Thoracic aorta (tissue), 2 donors: Measurements from ENCODE around the gene APOBEC3A. TPM values are rescaled to one million over a fixed set of nuclear protein-coding genes. Genes with fewer than 3 reads are reported as not detected.
"Not testable (repeated sequence)": the region's sequence is repeated elsewhere in the genome, so short reads cannot be mapped to it uniquely, and the experiment has no call there.

ENCODE experiments used
- ATAC-seq: fragments of 150-250 bp; one replicate; pipeline ENCODE4 v1.8.0; 2017; ENCODE audit warnings: low read depth; ENCODE audit not compliant: insufficient number of reproducible peaks, low FRiP score
- DNase-seq: peaks from one replicate; pipeline ENCODE4 v3.0.0-alpha.2; 2020; ENCODE audit warnings: low spot score
- H3K27ac ChIP-seq, 2 donors: fragments of 200-600 bp; sonication (generic); 1 replicate in 1 of 2; 2 replicates in 1 of 2; pipeline ENCODE4 v1.5.1; 2016; ENCODE audit warnings: mild to moderate bottlenecking in 2 of 2, moderate library complexity in 2 of 2
- H3K27me3 ChIP-seq: fragments of 200-600 bp; sonication (generic); replicated peaks from 2 replicates; pipeline ENCODE4 v1.6.0; 2016; ENCODE audit warnings: mild to moderate bottlenecking; ENCODE audit not compliant: insufficient read depth
- H3K36me3 ChIP-seq: fragments of 200-600 bp; sonication (generic); one replicate; pipeline ENCODE4 v1.5.1; 2016
- H3K4me1 ChIP-seq, 2 donors: fragments of 200-600 bp; sonication (generic); 1 replicate in 1 of 2; 2 replicates in 1 of 2; pipeline versions ENCODE4 v1.5.1 to v1.6.0; 2016; ENCODE audit warnings: low read depth in 2 of 2, mild to moderate bottlenecking in 1 of 2; ENCODE audit not compliant: control insufficient read depth in 1 of 2
- H3K4me3 ChIP-seq: fragments of 200-600 bp; sonication (generic); 2 replicates; pipeline ENCODE4 v1.5.1; 2016; ENCODE audit warnings: mild to moderate bottlenecking
- H3K9me3 ChIP-seq: fragments of 200-600 bp; sonication (generic); 2 replicates; pipeline ENCODE4 v1.5.1; 2016
- CTCF ChIP-seq: fragments of 200-600 bp; sonication (generic); IDR thresholded peaks from one replicate; pipeline ENCODE4 v1.5.1; 2019; ENCODE audit warnings: antibody characterized with exemption
- total RNA-seq, 2 donors: library from RNA; depleted of rRNA; stranded (reverse); fragments of >200 nt; gene quantifications; one replicate each; pipeline versions ENCODE4 v1.1.0 to v1.2.3, GENCODE V29; 2016

Gene APOBEC3A
- total RNA-seq, 2 donors from 2014 or later: 0.41 to 5.1 TPM

DNA sequence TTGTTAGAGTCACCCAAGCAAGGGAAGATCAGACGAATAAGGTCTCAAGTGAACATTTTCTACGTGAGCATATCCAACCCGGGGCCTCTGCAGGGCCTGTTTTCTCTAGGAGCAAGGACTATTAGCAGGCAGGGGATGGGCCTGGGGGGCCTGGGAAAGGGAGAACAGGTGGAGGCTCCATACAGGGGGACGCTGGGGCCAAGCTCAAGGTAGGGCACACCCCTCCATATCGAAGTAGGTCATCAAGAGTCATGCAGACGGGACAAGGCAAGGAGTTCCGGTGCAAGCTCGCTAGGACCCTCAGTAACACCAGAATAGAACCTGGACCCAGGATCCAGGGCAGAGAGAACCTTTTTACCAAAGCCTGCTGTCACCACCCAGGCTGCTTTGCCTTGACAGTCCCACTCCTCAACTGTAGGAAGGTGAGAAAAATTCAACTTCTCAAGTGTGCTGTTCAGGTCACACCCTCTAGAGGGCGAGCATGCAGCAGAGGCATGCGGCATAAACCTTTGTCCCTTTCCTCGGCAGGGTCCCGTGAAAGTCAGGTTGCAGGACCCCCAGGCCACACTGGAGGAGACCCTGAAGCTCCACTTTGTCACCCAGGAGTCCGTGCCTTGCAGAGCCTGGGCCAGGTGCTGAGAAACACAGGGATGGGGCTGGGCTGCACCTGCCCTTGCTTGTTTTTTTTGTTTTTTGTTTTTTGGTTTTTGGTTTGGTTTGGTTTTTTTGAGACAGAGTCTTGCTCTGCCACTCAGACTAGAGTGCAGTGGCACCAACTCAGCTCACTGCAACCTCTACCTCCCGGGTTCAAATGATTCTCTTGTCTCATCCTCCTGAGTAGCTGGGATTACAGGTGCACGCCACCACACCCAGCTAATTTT is 16.1 kb downstream of the APOBEC3A start:
- no peaks in the 10 kb centered on the region for H3K36me3 ChIP-seq
- no peak for DNase-seq
- no peak for ATAC-seq
- no peak overlapping the region for H3K4me3 ChIP-seq
- no peaks in the 10 kb centered on the region for H3K27me3 ChIP-seq
- TF ChIP-seq CTCF: peak; percentile 65
- no peak overlapping the region for H3K27ac ChIP-seq
- no peaks in the 10 kb centered on the region for H3K4me1 ChIP-seq
- no peaks in the 10 kb centered on the region for H3K9me3 ChIP-seq

GRCh38 chr22:38974170-38974825 is 16.9 kb downstream of the APOBEC3A start:
- no peaks in the 10 kb centered on the region for H3K9me3 ChIP-seq
- H3K36me3 ChIP-seq: no peaks in the 10 kb centered on the region
- no peak overlapping the region for H3K4me3 ChIP-seq
- no peak overlapping the region for H3K27ac ChIP-seq
- DNase-seq (no peak), ATAC-seq (no peak)
- TF ChIP-seq CTCF: no peak
- H3K4me1 ChIP-seq: no peaks in the 10 kb centered on the region
- no peaks in the 10 kb centered on the region for H3K27me3 ChIP-seq

DNA sequence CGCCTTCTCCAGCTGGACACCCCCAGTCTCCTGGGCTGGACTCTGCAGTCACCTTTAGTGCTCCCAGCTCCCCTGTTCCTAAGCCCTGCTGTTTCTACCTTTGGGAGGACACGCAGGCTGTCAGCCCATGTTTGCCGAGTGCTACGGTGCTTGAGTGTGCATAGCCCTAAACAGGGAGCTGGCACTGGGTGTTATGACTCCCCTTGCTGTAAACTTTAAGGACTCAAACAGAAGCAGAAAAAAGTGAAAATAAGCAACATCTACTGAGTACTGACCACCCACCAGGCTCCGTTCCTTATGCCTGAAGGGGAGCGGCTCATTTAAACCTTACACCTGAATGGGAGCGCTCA is 17.4 kb downstream of the APOBEC3A start:
- no peaks in the 10 kb centered on the region for H3K9me3 ChIP-seq
- DNase-seq (no peak), ATAC-seq (no peak)
- H3K4me3 ChIP-seq: no peak overlapping the region
- no peaks in the 10 kb centered on the region for H3K4me1 ChIP-seq
- no peaks in the 10 kb centered on the region for H3K36me3 ChIP-seq
- TF ChIP-seq CTCF: no peak
- H3K27ac ChIP-seq: no peak overlapping the region
- H3K27me3 ChIP-seq: no peaks in the 10 kb centered on the region

- H3K9me3 ChIP-seq, DNase-seq, H3K36me3 ChIP-seq, H3K27me3 ChIP-seq, H3K4me1 ChIP-seq, H3K27ac ChIP-seq, H3K4me3 ChIP-seq, ATAC-seq: not testable (repeated sequence)
Measured at GRCh38 chr22:38977289-38977688, 19.9 kb downstream of the APOBEC3A start.

DNA sequence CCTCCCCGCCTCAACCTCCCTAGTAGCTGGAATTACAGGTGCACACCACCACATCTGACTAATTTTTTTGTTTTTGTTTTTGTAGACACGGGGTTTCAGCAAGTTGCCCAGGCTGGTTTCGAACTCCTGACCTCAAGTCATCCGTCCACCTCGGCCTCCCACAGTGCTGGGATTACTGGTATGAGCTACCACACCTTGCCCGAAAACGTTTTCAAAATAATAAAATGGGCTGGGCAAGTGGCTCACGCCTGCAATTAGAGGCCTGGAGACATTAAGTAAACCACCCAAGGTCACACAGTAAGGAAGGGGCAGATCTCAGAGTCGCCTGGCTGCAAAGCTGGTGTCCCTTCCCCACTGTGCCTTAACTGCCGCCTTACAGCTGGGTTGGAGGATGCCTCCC is 23.2 kb downstream of the APOBEC3A start:
- DNase-seq, H3K4me3 ChIP-seq, H3K36me3 ChIP-seq, H3K9me3 ChIP-seq, ATAC-seq, H3K27ac ChIP-seq, H3K27me3 ChIP-seq: not testable (repeated sequence)
- peaks cover 8 to 15% of the 10 kb centered on the region in 2 donors for H3K4me1 ChIP-seq
